Nephron (organoid): ENCODE measurements around the gene ARHGEF10L.
"Not testable (repeated sequence)": the region's sequence is repeated elsewhere in the genome, so short reads cannot be mapped to it uniquely, and the experiment has no call there.

Experiments used
- H3K27ac Mint-ChIP-seq, 3 experiments: 2 replicates each; pipeline ENCODE4 v1.8.0; 2020; ENCODE audit warnings: mixed read lengths in 3 of 3, mild to moderate bottlenecking in 2 of 3, moderate library complexity in 1 of 3
- H3K27me3 Mint-ChIP-seq: 2 replicates; pipeline ENCODE4 v1.8.0; 2021; ENCODE audit warnings: low read depth, mild to moderate bottlenecking, moderate library complexity, mixed read lengths
- H3K36me3 Mint-ChIP-seq: 2 replicates; pipeline ENCODE4 v1.8.0; 2020; ENCODE audit warnings: low read depth, mixed read lengths
- H3K4me1 Mint-ChIP-seq: 2 replicates; pipeline ENCODE4 v1.8.0; 2020; ENCODE audit warnings: mixed read lengths
- H3K4me3 Mint-ChIP-seq, 3 experiments: 2 replicates each; pipeline ENCODE4 v1.8.0; 2020; ENCODE audit warnings: mild to moderate bottlenecking in 3 of 3, mixed read lengths in 3 of 3, moderate library complexity in 2 of 3
- H3K9me3 Mint-ChIP-seq: 2 replicates; pipeline ENCODE4 v1.8.0; 2020; ENCODE audit warnings: mixed read lengths
- CTCF ChIP-seq, 3 experiments: fragments of 200-600 bp; sonication (generic); IDR thresholded peaks; one replicate each; pipeline ENCODE4 v1.5.0; 2021; ENCODE audit warnings: antibody characterized with exemption in 3 of 3; ENCODE audit not compliant: unreplicated experiment in 3 of 3

The ARHGEF10L gene

DNA sequence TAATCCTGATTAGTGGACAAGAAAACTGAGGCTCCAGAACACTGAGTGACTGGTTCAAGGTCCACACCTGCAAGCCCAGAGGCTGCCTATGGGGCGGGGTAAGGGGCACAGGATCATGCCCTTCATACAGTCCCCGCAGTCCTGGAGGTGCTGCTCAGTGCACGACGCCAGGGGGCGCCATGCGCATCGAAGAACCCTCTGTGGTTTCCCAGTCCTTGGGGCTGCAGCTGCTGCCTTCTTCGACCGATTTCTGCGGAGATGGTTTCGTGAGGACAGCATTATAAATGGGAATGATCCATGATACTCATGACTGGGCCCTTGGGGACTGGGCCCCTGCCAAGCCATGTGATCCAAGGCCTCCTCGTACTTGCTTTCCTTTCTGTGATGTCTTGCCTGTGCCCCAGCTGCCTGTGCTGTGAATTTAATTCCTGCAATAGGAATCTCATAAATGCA lies 37.1 kb upstream of the ARHGEF10L start:
- H3K4me3 Mint-ChIP-seq: no peak overlapping the region
- H3K4me1 Mint-ChIP-seq: peaks cover 4% of the 10 kb centered on the region
- no peak overlapping the region for H3K27ac Mint-ChIP-seq
- H3K36me3 Mint-ChIP-seq: no peaks in the 10 kb centered on the region
- H3K27me3 Mint-ChIP-seq: peaks cover 13% of the 10 kb centered on the region
- peak; percentile 87 to 89 (median 89) for TF ChIP-seq CTCF (IDR thresholded peaks at IDR 0.05; ENCODE audit: unreplicated experiment in 3 of 3)
- H3K9me3 Mint-ChIP-seq: peaks cover 13% of the 10 kb centered on the region

- Mint-ChIP-seq H3K36me3 (no peaks in the 10 kb centered on the region), H3K4me1 (peaks cover 4% of the 10 kb centered on the region), H3K27ac (no peak overlapping the region), H3K4me3 (no peak overlapping the region), H3K27me3 (peaks cover 13% of the 10 kb centered on the region), H3K9me3 (peaks cover 5% of the 10 kb centered on the region)
- TF ChIP-seq CTCF (IDR thresholded peaks at IDR 0.05; ENCODE audit: unreplicated experiment in 3 of 3): no peak
Observed at GRCh38 chr1:17503146-17503545, 36.4 kb upstream of the ARHGEF10L start.

- H3K27me3 Mint-ChIP-seq: peaks cover 23% of the 10 kb centered on the region
- not testable (repeated sequence) for H3K27ac Mint-ChIP-seq, H3K9me3 Mint-ChIP-seq, H3K36me3 Mint-ChIP-seq, H3K4me3 Mint-ChIP-seq, H3K4me1 Mint-ChIP-seq
Observed at GRCh38 chr1:17507200-17507599, 32.3 kb upstream of the ARHGEF10L start.

DNA sequence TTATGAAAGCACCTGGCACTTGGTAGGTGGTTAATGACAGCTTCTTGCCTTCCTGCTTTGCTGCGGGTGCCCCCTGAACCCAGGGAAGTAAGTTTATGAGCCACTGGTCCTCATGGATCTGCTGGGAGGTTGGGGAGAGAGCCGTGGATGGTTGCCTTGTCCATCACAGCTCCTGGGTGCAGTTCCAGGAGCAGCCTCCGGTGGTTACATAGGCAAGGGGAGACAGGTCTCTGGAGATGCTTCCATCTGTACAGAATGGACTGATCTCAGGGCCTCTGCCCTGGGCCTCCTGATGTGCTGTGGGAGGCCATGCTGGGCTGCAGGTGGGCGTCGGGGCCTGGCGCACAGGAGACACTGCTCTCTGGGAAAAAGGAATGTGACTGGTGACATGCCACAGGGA lies 31.6 kb upstream of the ARHGEF10L start:
- Mint-ChIP-seq H3K27ac (no peak overlapping the region), H3K4me3 (no peak overlapping the region), H3K9me3 (no peaks in the 10 kb centered on the region), H3K4me1 (peaks cover 4% of the 10 kb centered on the region), H3K36me3 (no peaks in the 10 kb centered on the region), H3K27me3 (peaks cover 18% of the 10 kb centered on the region)
- TF ChIP-seq CTCF (IDR thresholded peaks at IDR 0.05; ENCODE audit: unreplicated experiment in 3 of 3): peak in 1 of 3 experiments; percentile 14

DNA sequence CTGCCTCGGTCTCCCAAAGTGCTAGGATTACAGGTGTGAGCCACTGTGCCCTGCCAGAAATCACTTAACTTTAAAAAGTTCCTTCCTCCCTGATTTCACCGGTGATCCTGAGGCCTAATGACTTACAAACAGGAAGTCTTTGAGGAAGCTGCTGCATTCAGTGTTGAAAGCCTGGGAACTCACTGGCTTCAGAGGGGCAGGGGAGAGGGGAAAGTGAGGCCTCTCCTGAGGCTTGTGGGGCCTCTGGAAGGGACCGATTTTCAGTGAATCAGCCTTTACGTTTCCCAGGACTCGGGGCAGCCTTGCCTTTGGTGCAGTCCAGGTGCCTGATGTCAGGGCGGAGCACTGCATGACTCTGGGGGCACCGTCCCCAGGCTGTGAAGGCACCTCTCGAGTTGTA lies 30.1 kb upstream of the ARHGEF10L start:
- Mint-ChIP-seq H3K9me3 (no peaks in the 10 kb centered on the region), H3K36me3 (no peaks in the 10 kb centered on the region), H3K27ac (peak overlapping the region in 2 of 3 experiments; percentile 46 to 55), H3K4me3 (no peak overlapping the region), H3K4me1 (peaks cover 4% of the 10 kb centered on the region), H3K27me3 (peaks cover 15% of the 10 kb centered on the region)
- no peak for TF ChIP-seq CTCF (IDR thresholded peaks at IDR 0.05; ENCODE audit: unreplicated experiment in 3 of 3)

- TF ChIP-seq CTCF (IDR thresholded peaks at IDR 0.05; ENCODE audit: unreplicated experiment in 3 of 3): no peak
- Mint-ChIP-seq H3K4me1 (peaks cover 3% of the 10 kb centered on the region), H3K27ac (no peak overlapping the region), H3K4me3 (no peak overlapping the region), H3K9me3 (no peaks in the 10 kb centered on the region), H3K27me3 (peaks cover 19% of the 10 kb centered on the region), H3K36me3 (no peaks in the 10 kb centered on the region)
Observed at GRCh38 chr1:17510138-17510537, 29.4 kb upstream of the ARHGEF10L start.
